Activated CD8-positive, alpha-beta T cell treated with anti-CD3 and anti-CD28 coated beads for 36 hours (primary cell): ENCODE measurements around the gene THOP1. TPM values are rescaled to one million over a fixed set of nuclear protein-coding genes. Genes with fewer than 3 reads are reported as not detected.

Source experiments
- ATAC-seq: fragments of 200-7000 bp; cut with Tn5 transposase; one replicate; pipeline ENCODE4 v1.10.0; 2021; ENCODE audit warnings: mild to moderate bottlenecking, moderate library complexity
- CTCF ChIA-PET: fragments of 350-600 bp; sonication (Branson Sonifier 250); formaldehyde crosslinking; loops from one replicate; lab custom pipeline; 2021; ENCODE audit warnings: antibody characterized with exemption; lab: Charles Lee
- POLR2A ChIA-PET: fragments of 350-600 bp; sonication (Branson Sonifier 250); formaldehyde crosslinking; loops from one replicate; lab custom pipeline; 2021; ENCODE audit warnings: antibody characterized with exemption; lab: Charles Lee
- DNase-seq: peaks from one replicate; pipeline ENCODE4 v3.0.0-alpha.2; 2020
- H3K27ac Mint-ChIP-seq: one replicate; pipeline ENCODE4 v1.8.0; 2021; ENCODE audit warnings: mild to moderate bottlenecking, mixed read lengths
- H3K27me3 Mint-ChIP-seq: one replicate; pipeline ENCODE4 v1.8.0; 2021; ENCODE audit warnings: mixed read lengths
- H3K36me3 Mint-ChIP-seq: one replicate; pipeline ENCODE4 v1.8.0; 2021; ENCODE audit warnings: low read depth, mixed read lengths
- H3K4me1 Mint-ChIP-seq: one replicate; pipeline ENCODE4 v1.8.0; 2021; ENCODE audit warnings: low read depth, mixed read lengths
- H3K4me3 Mint-ChIP-seq: one replicate; pipeline ENCODE4 v1.8.0; 2021; ENCODE audit warnings: mild to moderate bottlenecking, moderate library complexity, mixed read lengths
- H3K9me3 Mint-ChIP-seq: one replicate; pipeline ENCODE4 v1.8.0; 2021; ENCODE audit warnings: mixed read lengths
- intact Hi-C: fragments of 100-400 bp; cut with micrococcal nuclease; formaldehyde crosslinking; loops from one replicate; pipeline ENCODE4 v1.10.0; 2022
- total RNA-seq, 2 experiments: library from RNA; stranded (reverse); gene quantifications; one replicate each; pipeline ENCODE4 v1.2.3, GENCODE V29; 2021
- TF ChIP-seq, protein P1 (sequence below): fragments of 200-600 bp; IDR thresholded peaks from one replicate; pipeline ENCODE4 v1.8.0; 2022; ENCODE audit warnings: antibody characterized with exemption, mild to moderate bottlenecking

Gene THOP1
- total RNA-seq, 2 experiments from 2014 or later: 157 to 158 TPM

DNA sequence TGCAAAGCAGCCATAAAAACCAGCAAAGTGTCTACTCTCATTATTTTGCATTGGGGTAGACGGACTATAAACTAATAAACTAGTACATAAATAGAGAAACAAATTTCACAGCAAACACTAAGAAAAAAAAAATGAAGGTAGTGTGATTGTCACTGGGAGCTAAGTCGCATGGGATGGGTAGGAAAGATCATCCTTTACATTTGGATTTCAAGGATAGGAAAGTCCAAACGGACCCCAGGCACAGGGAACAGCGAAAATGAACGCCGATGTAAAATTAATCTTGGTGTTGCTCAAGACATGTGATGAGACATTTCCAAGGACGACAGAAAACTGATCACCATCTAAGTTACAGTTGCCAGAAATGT, 1.5 kb upstream of the THOP1 start:
- ChIA-PET CTCF (interaction anchor here (1.0 kb wide), 1 partner anchor 89 kb away, joined by 4 read pairs; no protein-coding TSS in a partner anchor), POLR2A (interaction anchor here (0.5 to 1.8 kb wide), 5 partner anchors 19 to 307 kb away, joined by 3 to 6 read pairs (median 3); no protein-coding TSS in a partner anchor)
- Mint-ChIP-seq H3K27ac (peak overlapping the region; percentile 98), H3K9me3 (no peaks in the 10 kb centered on the region), H3K27me3 (no peaks in the 10 kb centered on the region), H3K36me3 (peaks cover 26% of the 10 kb centered on the region), H3K4me3 (peak overlapping the region; percentile 93), H3K4me1 (peaks cover 47% of the 10 kb centered on the region)
- no peak for ATAC-seq
- intact Hi-C loops: loop anchor here (10.0 kb wide), 1 partner anchor 251 kb away; no protein-coding TSS in a partner anchor
- TF ChIP-seq, protein P1, sequence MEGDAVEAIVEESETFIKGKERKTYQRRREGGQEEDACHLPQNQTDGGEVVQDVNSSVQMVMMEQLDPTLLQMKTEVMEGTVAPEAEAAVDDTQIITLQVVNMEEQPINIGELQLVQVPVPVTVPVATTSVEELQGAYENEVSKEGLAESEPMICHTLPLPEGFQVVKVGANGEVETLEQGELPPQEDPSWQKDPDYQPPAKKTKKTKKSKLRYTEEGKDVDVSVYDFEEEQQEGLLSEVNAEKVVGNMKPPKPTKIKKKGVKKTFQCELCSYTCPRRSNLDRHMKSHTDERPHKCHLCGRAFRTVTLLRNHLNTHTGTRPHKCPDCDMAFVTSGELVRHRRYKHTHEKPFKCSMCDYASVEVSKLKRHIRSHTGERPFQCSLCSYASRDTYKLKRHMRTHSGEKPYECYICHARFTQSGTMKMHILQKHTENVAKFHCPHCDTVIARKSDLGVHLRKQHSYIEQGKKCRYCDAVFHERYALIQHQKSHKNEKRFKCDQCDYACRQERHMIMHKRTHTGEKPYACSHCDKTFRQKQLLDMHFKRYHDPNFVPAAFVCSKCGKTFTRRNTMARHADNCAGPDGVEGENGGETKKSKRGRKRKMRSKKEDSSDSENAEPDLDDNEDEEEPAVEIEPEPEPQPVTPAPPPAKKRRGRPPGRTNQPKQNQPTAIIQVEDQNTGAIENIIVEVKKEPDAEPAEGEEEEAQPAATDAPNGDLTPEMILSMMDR: no peak
- no peak for DNase-seq

DNA sequence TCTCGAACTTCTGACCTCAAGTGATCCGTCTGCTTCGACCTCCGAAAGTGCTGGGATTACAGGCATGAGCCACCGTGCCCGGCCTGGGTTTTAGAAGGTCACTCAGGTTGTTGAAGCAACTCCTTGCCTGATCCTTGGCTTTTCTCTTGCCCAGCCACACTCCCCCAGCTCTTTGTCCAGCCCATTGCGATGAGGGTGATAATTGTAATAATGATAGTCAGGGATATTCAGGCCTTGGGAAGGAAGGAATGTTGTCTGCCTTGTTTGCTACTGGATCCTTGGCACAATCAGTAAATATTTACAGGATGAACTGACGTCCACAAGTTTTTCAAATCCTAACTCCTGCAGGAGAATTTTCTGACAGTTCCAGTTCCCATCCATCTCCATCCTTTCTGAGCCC, 1.8 kb downstream of the THOP1 start:
- intact Hi-C loops: loop anchor here (10.0 kb wide), 1 partner anchor 248 kb away; no protein-coding TSS in a partner anchor
- TF ChIP-seq, protein P1: no peak
- ATAC-seq (no peak), DNase-seq (no peak)
- Mint-ChIP-seq H3K4me3 (peak overlapping the region; percentile 93), H3K4me1 (peaks cover 43% of the 10 kb centered on the region), H3K27ac (no peak overlapping the region), H3K27me3 (no peaks in the 10 kb centered on the region), H3K9me3 (no peaks in the 10 kb centered on the region), H3K36me3 (peaks cover 32% of the 10 kb centered on the region)
- CTCF ChIA-PET: interaction anchor here (0.7 to 1.6 kb wide), 2 partner anchors 100 to 147 kb away, joined by 3 to 4 read pairs; no protein-coding TSS in a partner anchor
- POLR2A ChIA-PET: interaction anchor here (1.2 kb wide), 1 partner anchor 33 kb away, joined by 4 read pairs; the partner anchor contains the start of gene ZNF554

DNA sequence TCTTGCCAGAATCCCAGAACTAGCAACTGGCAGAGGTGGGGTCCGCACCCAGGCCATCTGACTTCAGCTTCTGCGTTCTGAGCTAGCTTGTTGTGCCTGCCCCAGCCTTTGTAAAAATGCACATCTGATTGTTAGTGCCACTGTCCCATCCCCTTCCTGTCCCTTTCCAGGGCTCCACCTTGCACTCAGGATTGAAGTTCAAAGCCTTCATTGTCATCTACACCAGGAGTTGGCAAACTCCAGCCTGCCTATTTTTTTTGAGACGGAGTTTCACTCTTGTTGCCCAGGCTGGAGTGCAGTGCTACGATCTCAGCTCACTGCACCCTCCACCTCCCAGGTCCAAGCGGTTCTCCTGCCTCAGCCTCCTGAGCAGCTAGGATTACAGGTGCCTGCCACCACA, 2.9 kb downstream of the THOP1 start:
- Mint-ChIP-seq H3K4me1 (peaks cover 40% of the 10 kb centered on the region), H3K27ac (no peak overlapping the region), H3K9me3 (no peaks in the 10 kb centered on the region), H3K4me3 (no peak overlapping the region), H3K27me3 (no peaks in the 10 kb centered on the region), H3K36me3 (peaks cover 38% of the 10 kb centered on the region)
- POLR2A ChIA-PET: no interaction called here
- intact Hi-C loops: loop anchor here (10.0 kb wide), 1 partner anchor 247 kb away; no protein-coding TSS in a partner anchor
- CTCF ChIA-PET: interaction anchor here (0.8 to 1.6 kb wide), 2 partner anchors 99 to 315 kb away, joined by 3 to 4 read pairs; no protein-coding TSS in a partner anchor
- no peak for DNase-seq
- no peak for ATAC-seq
- TF ChIP-seq, protein P1: no peak

DNA sequence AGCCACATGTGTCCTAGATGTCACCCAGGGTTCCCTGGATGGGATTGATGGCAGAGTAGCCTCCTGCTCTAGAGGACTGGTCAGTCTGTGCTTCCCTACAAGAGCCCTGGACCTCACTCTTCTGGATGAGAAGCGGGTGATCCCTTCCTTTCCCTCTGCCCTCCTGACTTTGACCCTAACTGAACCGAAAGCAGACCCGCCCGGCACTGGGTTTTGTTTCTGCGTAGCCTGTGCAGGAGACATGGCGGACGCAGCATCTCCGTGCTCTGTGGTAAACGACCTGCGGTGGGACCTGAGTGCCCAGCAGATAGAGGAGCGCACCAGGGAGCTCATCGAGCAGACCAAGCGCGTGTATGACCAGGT, 4.9 kb downstream of the THOP1 start:
- H3K4me1 Mint-ChIP-seq: peaks cover 25% of the 10 kb centered on the region
- intact Hi-C loops: no loop called here
- no peak for ATAC-seq
- no peaks in the 10 kb centered on the region for H3K9me3 Mint-ChIP-seq
- ChIA-PET POLR2A (no interaction called here), CTCF (no interaction called here)
- H3K27me3 Mint-ChIP-seq: no peaks in the 10 kb centered on the region
- no peak overlapping the region for H3K4me3 Mint-ChIP-seq
- no peak overlapping the region for H3K27ac Mint-ChIP-seq
- peaks cover 49% of the 10 kb centered on the region for H3K36me3 Mint-ChIP-seq
- DNase-seq: no peak
- TF ChIP-seq, protein P1: no peak

DNA sequence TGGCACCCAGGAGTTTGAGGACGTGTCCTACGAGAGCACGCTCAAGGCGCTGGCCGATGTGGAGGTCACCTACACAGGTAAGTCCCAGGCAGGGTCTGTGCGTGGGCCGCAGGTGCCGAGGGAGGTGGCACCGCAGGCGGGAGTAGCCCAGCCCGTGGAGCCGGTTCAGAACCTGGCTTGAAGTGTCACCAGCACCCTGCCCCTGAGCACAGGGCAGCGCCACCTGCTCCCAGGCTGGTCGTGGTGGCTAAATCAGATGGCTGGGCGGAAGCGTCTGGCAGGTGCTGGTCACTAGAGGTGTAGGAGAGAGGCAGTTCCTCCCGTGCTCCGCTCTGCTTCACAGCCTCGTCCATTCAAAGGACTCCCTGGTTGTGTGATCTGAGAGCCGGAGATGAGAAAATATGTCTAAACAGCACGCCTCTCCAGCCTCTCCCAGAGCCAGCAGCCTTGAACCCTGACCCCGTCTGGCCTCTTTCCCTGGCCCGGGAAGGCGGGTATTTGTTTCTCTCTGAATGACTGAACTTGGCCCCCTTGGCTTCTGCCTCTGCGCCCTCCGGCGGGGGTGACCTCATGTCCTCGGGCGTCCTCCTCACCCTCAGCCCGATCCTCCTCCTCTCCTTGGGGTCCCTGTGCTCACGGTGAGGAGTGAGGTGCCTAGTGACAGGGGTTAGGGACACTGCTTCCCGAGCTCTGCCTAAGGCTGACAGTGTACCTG, 5.4 kb downstream of the THOP1 start:
- no peak for ATAC-seq
- TF ChIP-seq, protein P1: no peak
- no peak overlapping the region for H3K4me3 Mint-ChIP-seq
- no peak for DNase-seq
- no peaks in the 10 kb centered on the region for H3K9me3 Mint-ChIP-seq
- intact Hi-C loops: no loop called here
- ChIA-PET CTCF (no interaction called here), POLR2A (no interaction called here)
- H3K4me1 Mint-ChIP-seq: peaks cover 25% of the 10 kb centered on the region
- H3K27ac Mint-ChIP-seq: no peak overlapping the region
- no peaks in the 10 kb centered on the region for H3K27me3 Mint-ChIP-seq
- peaks cover 53% of the 10 kb centered on the region for H3K36me3 Mint-ChIP-seq
